ENCODE measurements around the gene TSPAN31. TPM values are rescaled to one million over a fixed set of nuclear protein-coding genes. Genes with fewer than 3 reads are reported as not detected.
A peak's percentile ranks its signal among the peaks of the same experiment; 100 is the strongest.

Gene TSPAN31
- total and polyA plus RNA-seq, 2 experiments from 2014 or later = 15.5 to 15.6 TPM

- TF ChIP-seq ZNF462 (CRISPR knock-in tag; IDR thresholded peaks at IDR 0.05) (no peak), NANOG (IDR thresholded peaks at IDR 0.05; ENCODE audit: borderline replicate concordance) (no peak)
Measured at GRCh38 chr12:57734591-57734990, 10.2 kb upstream of the TSPAN31 start (continued).

GRCh38 chr12:57735198-57735855 lies 9.5 kb upstream of the TSPAN31 start:
- peak overlapping the region; percentile 62 for H3K4me3 ChIP-seq
- H3K9me3 Mint-ChIP-seq = peaks cover 2% of the 10 kb centered on the region
- peaks cover 100% of the 10 kb centered on the region for H3K27me3 ChIP-seq (ENCODE audit: insufficient read depth)
- no peaks in the 10 kb centered on the region for H3K9me2 ChIP-seq (ENCODE audit: insufficient read depth)
- no peaks in the 10 kb centered on the region for H3K36me3 ChIP-seq (ENCODE audit: insufficient read depth)
- H3K27me3 Mint-ChIP-seq (ENCODE audit: insufficient read depth, low read depth, poor library complexity) = peaks cover 91% of the 10 kb centered on the region
- no peak for TF ChIP-seq JUNB (IDR thresholded peaks at IDR 0.05; ENCODE audit: unreplicated experiment)
- TF ChIP-seq EZH2 (IDR thresholded peaks at IDR 0.05; ENCODE audit: low read depth, unreplicated experiment) = peak; percentile 20
- TF ChIP-seq ZNF462 (CRISPR knock-in tag; IDR thresholded peaks at IDR 0.05) = no peak
- peaks cover 10% of the 10 kb centered on the region for H3F3A ChIP-seq (replicated peaks; ENCODE audit: low read depth)
- H3K4me3 Mint-ChIP-seq = peak overlapping the region; percentile 79
- no peaks in the 10 kb centered on the region; the same call in 2 of the 3 replicates for H3K36me3 Mint-ChIP-seq (ENCODE audit: low read depth)
- H3K4me1 Mint-ChIP-seq = peaks cover 32% of the 10 kb centered on the region
- H3K4me1 ChIP-seq (ENCODE audit: insufficient read depth) = peaks cover 19% of the 10 kb centered on the region
- H3K79me2 ChIP-seq (replicated peaks; ENCODE audit: insufficient read depth) = no peaks in the 10 kb centered on the region
- no peak; the same call in 2 of the 3 replicates for ATAC-seq
- H4K20me1 ChIP-seq (replicated peaks; ENCODE audit: insufficient read depth) = no peaks in the 10 kb centered on the region
- DNase-seq (ENCODE audit: low spot score) = peak; percentile 50
- H3K27ac Mint-ChIP-seq = no peak overlapping the region
- peak overlapping the region; percentile 91 for H3K4me2 ChIP-seq
- H3K27ac ChIP-seq (ENCODE audit: low read depth) = no peak overlapping the region
- H2AFZ ChIP-seq = no peak overlapping the region

Data from GM23338 (cell line).